HS-5 (cell line): ENCODE results near the gene SYNM.

Experiments used
- DNase-seq: peaks from one replicate; pipeline ENCODE4 v3.0.0-alpha.2; 2012; ENCODE audit warnings: low read depth

Gene SYNM

GRCh38 chr15:99084965-99085364, 19.9 kb upstream of the SYNM start:
- no peak for DNase-seq

GRCh38 chr15:99085413-99086326, 19.2 kb upstream of the SYNM start:
- peak; percentile 15 for DNase-seq

GRCh38 chr15:99086327-99086667, 18.6 kb upstream of the SYNM start:
- DNase-seq: no peak

- DNase-seq: no peak
Observed at GRCh38 chr15:99087405-99087943, 17.4 kb upstream of the SYNM start.

- no peak for DNase-seq
Observed at GRCh38 chr15:99090011-99090699, 14.7 kb upstream of the SYNM start.

- no peak for DNase-seq
Observed at GRCh38 chr15:99090938-99091337, 13.9 kb upstream of the SYNM start.

- DNase-seq: no peak
Observed at GRCh38 chr15:99092554-99093172, 12.2 kb upstream of the SYNM start.

GRCh38 chr15:99095626-99096025, 9.3 kb upstream of the SYNM start:
- DNase-seq: no peak

GRCh38 chr15:99096173-99096893, 8.5 kb upstream of the SYNM start:
- DNase-seq: no peak

- no peak for DNase-seq
Observed at GRCh38 chr15:99096894-99097426, 7.9 kb upstream of the SYNM start.

GRCh38 chr15:99097441-99098410, 7.2 kb upstream of the SYNM start:
- DNase-seq: no peak

GRCh38 chr15:99098426-99098825, 6.5 kb upstream of the SYNM start:
- no peak for DNase-seq

- no peak for DNase-seq
Observed at GRCh38 chr15:99098991-99099390, 5.9 kb upstream of the SYNM start.

- no peak for DNase-seq
Observed at GRCh38 chr15:99099661-99100060, 5.2 kb upstream of the SYNM start.

- peak; percentile 16 for DNase-seq
Observed at GRCh38 chr15:99100245-99101173, 4.4 kb upstream of the SYNM start.

- DNase-seq: no peak
Observed at GRCh38 chr15:99101501-99101900, 3.4 kb upstream of the SYNM start.

- no peak for DNase-seq
Observed at GRCh38 chr15:99102332-99103235, 2.3 kb upstream of the SYNM start.

- DNase-seq: no peak
Observed at GRCh38 chr15:99103279-99103678, 1.6 kb upstream of the SYNM start.
